Astrocyte (in vitro differentiated cells and primary cell): ENCODE results near the gene CD70. TPM values are rescaled to one million over a fixed set of nuclear protein-coding genes. Genes with fewer than 3 reads are reported as not detected.

Experiments
- DNase-seq: peaks from one replicate; pipeline ENCODE4 v3.0.0-alpha.2; 2010; ENCODE audit warnings: low read depth
- FAIRE-seq: peaks from 2 replicates; lab custom pipeline; 2011; peaks lifted over from hg19 to GRCh38; lab: Jason Lieb, UNC
- H2AFZ ChIP-seq: 2 replicates; pipeline ENCODE4 v1.6.0; 2012; ENCODE audit warnings: low read depth, low read length, inconsistent platforms
- H3K27ac ChIP-seq: 2 replicates; pipeline ENCODE4 v1.5.1; 2011; ENCODE audit warnings: low read depth, low read length, inconsistent platforms
- H3K27me3 ChIP-seq: 2 replicates; pipeline ENCODE4 v1.6.0; 2011; ENCODE audit warnings: low read length, inconsistent platforms; ENCODE audit not compliant: insufficient read depth
- H3K36me3 ChIP-seq: 2 replicates; pipeline ENCODE4 v1.5.1; 2011; ENCODE audit warnings: low read length, inconsistent platforms; ENCODE audit not compliant: insufficient read depth
- H3K4me1 ChIP-seq: 2 replicates; pipeline ENCODE4 v1.5.1; 2011; ENCODE audit warnings: low read length, inconsistent platforms; ENCODE audit not compliant: insufficient read depth
- H3K4me2 ChIP-seq: 2 replicates; pipeline ENCODE4 v1.6.0; 2012; ENCODE audit warnings: low read length, inconsistent platforms
- H3K4me3 ChIP-seq: 2 replicates; pipeline ENCODE4 v1.5.1; 2011; ENCODE audit warnings: low read depth, mild to moderate bottlenecking, low read length, inconsistent platforms; ENCODE audit not compliant: insufficient read depth
- H3K79me2 ChIP-seq: 2 replicates; pipeline ENCODE4 v1.6.0; 2012; ENCODE audit warnings: mild to moderate bottlenecking, low read length, inconsistent platforms; ENCODE audit not compliant: insufficient read depth
- H3K9ac ChIP-seq: 2 replicates; pipeline ENCODE4 v1.6.0; 2012; ENCODE audit warnings: mild to moderate bottlenecking, low read length, inconsistent platforms
- H3K9me3 ChIP-seq: 2 replicates; pipeline ENCODE4 v1.5.1; 2012; ENCODE audit warnings: low read depth, mild to moderate bottlenecking, low read length, inconsistent platforms; ENCODE audit not compliant: insufficient read depth
- H4K20me1 ChIP-seq: 2 replicates; pipeline ENCODE4 v1.6.0; 2012; ENCODE audit warnings: low read length, inconsistent platforms; ENCODE audit not compliant: insufficient read depth
- H3K27ac Mint-ChIP-seq: one replicate; pipeline ENCODE4 v1.8.0; 2021; ENCODE audit warnings: mild to moderate bottlenecking, mixed read lengths; ENCODE audit not compliant: unreplicated experiment
- H3K27me3 Mint-ChIP-seq: one replicate; pipeline ENCODE4 v1.8.0; 2021; ENCODE audit warnings: low read depth, mixed read lengths; ENCODE audit not compliant: unreplicated experiment
- H3K36me3 Mint-ChIP-seq: one replicate; pipeline ENCODE4 v1.8.0; 2021; ENCODE audit warnings: low read depth, mixed read lengths; ENCODE audit not compliant: unreplicated experiment
- H3K4me1 Mint-ChIP-seq: one replicate; pipeline ENCODE4 v1.8.0; 2021; ENCODE audit warnings: low read depth, mixed read lengths; ENCODE audit not compliant: unreplicated experiment
- H3K4me3 Mint-ChIP-seq: one replicate; pipeline ENCODE4 v1.8.0; 2021; ENCODE audit warnings: mild to moderate bottlenecking, moderate library complexity, mixed read lengths; ENCODE audit not compliant: unreplicated experiment
- H3K9me3 Mint-ChIP-seq: one replicate; pipeline ENCODE4 v1.8.0; 2021; ENCODE audit warnings: mild to moderate bottlenecking, mixed read lengths; ENCODE audit not compliant: unreplicated experiment
- CTCF ChIP-seq: IDR thresholded peaks from 2 replicates; pipeline ENCODE4 v1.5.1; 2011; ENCODE audit warnings: low read depth, mild to moderate bottlenecking, inconsistent platforms, low read length, moderate library complexity; ENCODE audit not compliant: insufficient read depth
- EZH2 ChIP-seq: IDR thresholded peaks from 2 replicates; pipeline ENCODE4 v1.6.1; 2012; ENCODE audit warnings: mild to moderate bottlenecking, low read length, inconsistent platforms; ENCODE audit not compliant: insufficient read depth
- total RNA-seq: library from RNA; stranded (reverse); gene quantifications from 2 replicates; pipeline ENCODE4 v1.2.1, GENCODE V29; 2021

CD70 gene
- total RNA-seq, 1 donor from 2014 or later = 0.48 TPM

GRCh38 chr19:6589711-6590257, 1.2 kb downstream of the CD70 start:
- H2AFZ ChIP-seq = no peak overlapping the region

DNA sequence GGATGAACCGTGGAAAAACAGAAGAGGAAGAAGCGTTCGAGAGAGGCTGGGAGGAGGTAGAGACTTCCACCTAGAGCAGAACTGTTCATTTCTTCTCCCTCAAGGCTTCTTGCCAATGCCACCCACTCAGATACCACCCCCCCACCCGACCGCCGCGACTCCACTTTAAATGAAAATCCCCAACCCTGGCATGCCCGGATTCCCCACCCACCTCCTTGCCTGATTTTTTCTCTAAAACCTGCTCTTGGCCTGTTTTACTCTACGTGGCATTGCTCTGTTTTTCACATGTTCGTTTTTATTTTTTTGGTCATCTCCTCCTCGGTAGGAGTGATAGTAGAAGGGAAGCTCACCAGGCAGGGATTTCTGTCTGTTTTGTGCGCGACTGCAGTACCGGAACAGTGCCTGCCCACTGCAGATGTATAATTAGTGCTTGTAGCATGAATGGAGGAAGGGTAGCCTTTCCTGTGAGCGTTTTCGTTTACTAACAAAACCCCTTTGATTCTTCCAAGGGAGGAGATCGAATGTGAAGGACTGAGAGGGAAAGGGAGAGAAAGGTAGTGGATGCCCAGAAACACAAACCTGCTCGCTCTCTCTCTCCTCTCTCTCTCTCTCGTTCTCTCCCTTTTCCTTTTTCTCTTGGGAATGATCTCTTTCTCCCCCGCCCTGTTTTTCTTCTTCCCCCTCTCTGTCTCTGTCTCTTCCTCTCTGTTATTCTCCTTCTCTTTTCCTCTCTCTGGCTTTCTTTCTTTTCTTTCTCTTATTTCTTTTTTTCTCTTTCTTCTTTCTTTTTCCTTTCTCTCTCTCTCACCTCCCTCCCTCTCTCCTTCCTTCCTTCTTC, 2.2 kb downstream of the CD70 start:
- TF ChIP-seq CTCF (no peak), EZH2 (no peak)
- no peak overlapping the region for H2AFZ ChIP-seq
- FAIRE-seq (no peak), DNase-seq (no peak)
- Mint-ChIP-seq H3K36me3 (peaks cover 3% of the 10 kb centered on the region), H3K4me3 (no peak overlapping the region), H3K4me1 (no peaks in the 10 kb centered on the region), H3K9me3 (peaks cover 10% of the 10 kb centered on the region), H3K27me3 (peaks cover 66% of the 10 kb centered on the region), H3K27ac (no peak overlapping the region)
- H3K4me3 ChIP-seq = no peak overlapping the region
- H3K36me3 ChIP-seq = no peaks in the 10 kb centered on the region
- H3K79me2 ChIP-seq = no peaks in the 10 kb centered on the region
- peaks cover 47% of the 10 kb centered on the region for H3K27me3 ChIP-seq
- H3K4me1 ChIP-seq = no peaks in the 10 kb centered on the region
- peak overlapping the region; percentile 28 for H3K4me2 ChIP-seq
- no peaks in the 10 kb centered on the region for H3K9me3 ChIP-seq
- H3K27ac ChIP-seq = no peak overlapping the region
- H3K9ac ChIP-seq = no peak overlapping the region
- H4K20me1 ChIP-seq = no peaks in the 10 kb centered on the region

More at GRCh38 chr19:6589711-6590257, 1.2 kb downstream of the CD70 start:
- no peaks in the 10 kb centered on the region for H3K4me1 ChIP-seq
- H3K27me3 Mint-ChIP-seq = peaks cover 70% of the 10 kb centered on the region
- H3K36me3 Mint-ChIP-seq = peaks cover 3% of the 10 kb centered on the region
- no peaks in the 10 kb centered on the region for H3K36me3 ChIP-seq
- no peaks in the 10 kb centered on the region for H3K4me1 Mint-ChIP-seq
- peak overlapping the region; percentile 53 for H3K27ac Mint-ChIP-seq
- DNase-seq (no peak), FAIRE-seq (no peak)
- H3K9me3 Mint-ChIP-seq = peaks cover 10% of the 10 kb centered on the region
- H3K27me3 ChIP-seq = peaks cover 47% of the 10 kb centered on the region
- H3K4me2 ChIP-seq = peak overlapping the region; percentile 73
- H3K4me3 ChIP-seq = no peak overlapping the region
- no peaks in the 10 kb centered on the region for H3K9me3 ChIP-seq
- H3K27ac ChIP-seq = no peak overlapping the region
- no peaks in the 10 kb centered on the region for H4K20me1 ChIP-seq
- H3K9ac ChIP-seq = no peak overlapping the region
- no peak overlapping the region for H3K4me3 Mint-ChIP-seq
- TF ChIP-seq EZH2 (no peak), CTCF (no peak)
- H3K79me2 ChIP-seq = no peaks in the 10 kb centered on the region
